Measurements from ENCODE around the gene RANBP17.

RANBP17 gene

DNA sequence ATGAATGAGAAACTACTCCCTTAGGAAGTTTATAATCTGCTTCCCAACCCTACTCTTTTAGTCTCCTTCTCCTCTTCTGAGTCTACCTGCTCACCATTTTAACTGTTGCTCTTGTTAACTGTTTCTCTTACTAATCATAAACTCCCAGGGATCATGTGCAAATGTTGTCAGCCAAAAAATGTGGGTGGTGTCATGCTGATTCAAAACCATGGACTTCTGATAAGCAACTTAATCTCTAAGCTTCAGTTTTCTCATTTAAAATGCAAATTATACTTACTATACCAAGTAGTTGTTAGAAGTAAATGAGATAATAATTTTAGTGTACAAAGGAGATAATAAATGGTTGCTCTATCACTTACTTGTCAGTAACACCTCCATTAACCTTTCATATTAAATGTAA is 401.4 kb downstream of the RANBP17 start:
- Histone ChIP-seq H3K4me2 (ENCODE audit: low read length) (no peak overlapping the region), H4K20me1 (ENCODE audit: insufficient read depth, low read length) (no peaks in the 10 kb centered on the region), H2AFZ (ENCODE audit: low read depth, low read length) (no peak overlapping the region), H3K4me1 (ENCODE audit: low read length) (no peaks in the 10 kb centered on the region), H3K9ac (ENCODE audit: low read length) (no peak overlapping the region), H3K27me3 (ENCODE audit: low read depth, low read length) (peaks cover 21% of the 10 kb centered on the region), H3K4me3 (ENCODE audit: low read length) (no peak overlapping the region), H3K27ac (ENCODE audit: low read length) (no peak overlapping the region), H3K9me3 (ENCODE audit: insufficient read depth, low read length) (no peaks in the 10 kb centered on the region), H3K36me3 (replicated peaks; ENCODE audit: low read depth, low read length) (no peaks in the 10 kb centered on the region), H3K79me2 (ENCODE audit: low read length) (no peaks in the 10 kb centered on the region)
- no peak for TF ChIP-seq CTCF (IDR thresholded peaks at IDR 0.05; ENCODE audit: low read depth, low read length)
- TF ChIP-seq EZH2phosphoT487 (IDR thresholded peaks at IDR 0.05; ENCODE audit: low read depth), result no peak

DNA sequence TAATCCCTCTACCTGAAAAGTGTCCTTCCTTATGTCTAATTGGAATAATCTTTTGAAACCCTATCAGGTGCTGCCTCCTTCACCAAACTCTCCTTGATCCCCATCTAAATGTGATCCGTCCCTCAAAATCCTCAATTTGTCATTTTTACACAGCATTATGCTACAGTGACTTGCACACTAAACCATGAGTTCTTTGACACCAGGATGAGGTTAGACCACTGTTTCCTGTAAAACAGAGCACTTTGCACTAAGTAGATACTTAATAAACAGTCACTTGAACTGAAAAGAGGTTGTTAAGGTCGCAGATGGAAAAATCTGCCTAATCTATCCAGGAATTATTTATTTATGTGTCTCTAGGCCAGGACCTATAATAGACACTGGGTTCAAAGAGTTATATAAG is 403.0 kb downstream of the RANBP17 start:
- Histone ChIP-seq H3K27me3 (ENCODE audit: low read depth, low read length) (peaks cover 32% of the 10 kb centered on the region), H3K4me1 (ENCODE audit: low read length) (no peaks in the 10 kb centered on the region), H3K4me2 (ENCODE audit: low read length) (no peak overlapping the region), H3K27ac (ENCODE audit: low read length) (no peak overlapping the region), H3K79me2 (ENCODE audit: low read length) (no peaks in the 10 kb centered on the region), H3K4me3 (ENCODE audit: low read length) (no peak overlapping the region), H2AFZ (ENCODE audit: low read depth, low read length) (no peak overlapping the region), H3K36me3 (replicated peaks; ENCODE audit: low read depth, low read length) (no peaks in the 10 kb centered on the region), H3K9me3 (ENCODE audit: insufficient read depth, low read length) (no peaks in the 10 kb centered on the region), H3K9ac (ENCODE audit: low read length) (no peak overlapping the region), H4K20me1 (ENCODE audit: insufficient read depth, low read length) (no peaks in the 10 kb centered on the region)
- TF ChIP-seq CTCF (IDR thresholded peaks at IDR 0.05; ENCODE audit: low read depth, low read length), result no peak
- TF ChIP-seq EZH2phosphoT487 (IDR thresholded peaks at IDR 0.05; ENCODE audit: low read depth), result no peak

DNA sequence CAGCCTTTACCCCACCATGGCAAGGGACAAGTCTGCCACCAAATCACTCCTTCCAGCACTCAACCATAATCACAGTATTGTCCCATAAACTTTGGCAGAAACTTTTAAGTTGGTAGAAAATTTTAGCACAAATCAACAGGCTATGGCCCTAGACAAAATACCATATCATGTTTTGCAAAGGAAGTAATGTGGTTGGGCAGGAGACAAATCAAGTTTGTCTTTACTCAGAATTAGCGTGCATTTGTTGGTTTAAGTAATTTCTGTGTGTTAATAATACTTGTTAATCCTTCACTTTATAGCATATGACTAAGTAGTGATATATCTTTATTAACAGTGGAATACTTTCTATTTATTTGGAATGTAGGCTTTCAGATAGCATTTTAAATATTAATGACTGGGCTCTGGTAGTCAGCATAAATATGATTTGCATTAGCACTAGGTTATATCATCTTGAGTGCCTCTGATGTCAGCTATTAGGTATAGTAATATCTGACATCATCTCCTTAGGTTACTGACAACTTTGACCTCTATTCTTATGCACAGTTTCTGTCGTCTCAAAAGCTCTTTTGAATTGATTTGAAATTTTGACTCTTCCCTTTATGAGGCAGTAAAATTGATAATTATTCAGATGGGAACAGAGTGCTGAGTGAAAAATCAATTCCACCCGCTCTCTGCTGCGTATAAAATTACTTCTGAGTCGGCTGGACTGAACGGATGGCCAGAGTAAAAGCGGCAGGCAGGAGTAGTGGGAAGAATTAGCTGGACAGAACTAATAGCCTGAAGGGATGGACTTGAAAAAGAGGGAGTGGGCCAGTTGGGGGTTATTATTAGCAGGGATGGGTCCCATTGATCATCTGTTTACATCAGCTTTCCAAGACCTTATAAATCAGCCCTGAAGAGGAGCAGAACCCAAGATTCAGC is 407.1 kb downstream of the RANBP17 start:
- H3K4me1 ChIP-seq (ENCODE audit: low read length), result no peaks in the 10 kb centered on the region
- no peak overlapping the region for H3K9ac ChIP-seq (ENCODE audit: low read length)
- H2AFZ ChIP-seq (ENCODE audit: low read depth, low read length), result no peak overlapping the region
- no peaks in the 10 kb centered on the region for H3K36me3 ChIP-seq (replicated peaks; ENCODE audit: low read depth, low read length)
- no peak overlapping the region for H3K4me2 ChIP-seq (ENCODE audit: low read length)
- H3K4me3 ChIP-seq (ENCODE audit: low read length), result no peak overlapping the region
- H3K27me3 ChIP-seq (ENCODE audit: low read depth, low read length), result peaks cover 42% of the 10 kb centered on the region
- H3K9me3 ChIP-seq (ENCODE audit: insufficient read depth, low read length), result no peaks in the 10 kb centered on the region
- no peaks in the 10 kb centered on the region for H4K20me1 ChIP-seq (ENCODE audit: insufficient read depth, low read length)
- H3K27ac ChIP-seq (ENCODE audit: low read length), result no peak overlapping the region
- no peaks in the 10 kb centered on the region for H3K79me2 ChIP-seq (ENCODE audit: low read length)
- TF ChIP-seq CTCF (IDR thresholded peaks at IDR 0.05; ENCODE audit: low read depth, low read length) (no peak), EZH2phosphoT487 (IDR thresholded peaks at IDR 0.05; ENCODE audit: low read depth) (no peak)

- no peaks in the 10 kb centered on the region for H3K4me1 ChIP-seq (ENCODE audit: low read length)
- no peak overlapping the region for H2AFZ ChIP-seq (ENCODE audit: low read depth, low read length)
- peaks cover 42% of the 10 kb centered on the region for H3K27me3 ChIP-seq (ENCODE audit: low read depth, low read length)
- H3K27ac ChIP-seq (ENCODE audit: low read length), result no peak overlapping the region
- H3K9me3 ChIP-seq (ENCODE audit: insufficient read depth, low read length), result no peaks in the 10 kb centered on the region
- H3K79me2 ChIP-seq (ENCODE audit: low read length), result no peaks in the 10 kb centered on the region
- no peak overlapping the region for H3K4me3 ChIP-seq (ENCODE audit: low read length)
- no peaks in the 10 kb centered on the region for H4K20me1 ChIP-seq (ENCODE audit: insufficient read depth, low read length)
- H3K9ac ChIP-seq (ENCODE audit: low read length), result no peak overlapping the region
- TF ChIP-seq CTCF (IDR thresholded peaks at IDR 0.05; ENCODE audit: low read depth, low read length), result no peak
- H3K36me3 ChIP-seq (replicated peaks; ENCODE audit: low read depth, low read length), result no peaks in the 10 kb centered on the region
- H3K4me2 ChIP-seq (ENCODE audit: low read length), result no peak overlapping the region
These were observed 407.9 kb downstream of the RANBP17 start for GRCh38 chr5:171269717-171270116.

Measured in OCI-LY3 (cell line).